Mesothelial cell of epicardium (in vitro differentiated cells): ENCODE results near the gene DENND2D. TPM values are rescaled to one million over a fixed set of nuclear protein-coding genes. Genes with fewer than 3 reads are reported as not detected.

ENCODE experiments used
- DNase-seq, 2 experiments: peaks; one replicate each; pipeline ENCODE4 v3.0.0; 2021; ENCODE audit warnings: low spot score in 2 of 2; ENCODE audit not compliant: unreplicated experiment in 2 of 2
- H3K27ac Mint-ChIP-seq: 2 replicates; pipeline ENCODE4 v1.8.0; 2021; ENCODE audit warnings: mixed read lengths
- H3K27me3 Mint-ChIP-seq: 2 replicates; pipeline ENCODE4 v1.8.0; 2021; ENCODE audit warnings: low read depth, mixed read lengths
- H3K36me3 Mint-ChIP-seq: 2 replicates; pipeline ENCODE4 v1.8.0; 2021; ENCODE audit warnings: mixed read lengths
- H3K4me1 Mint-ChIP-seq: 2 replicates; pipeline ENCODE4 v1.8.0; 2021; ENCODE audit warnings: mixed read lengths
- H3K4me3 Mint-ChIP-seq: 2 replicates; pipeline ENCODE4 v1.8.0; 2021; ENCODE audit warnings: mild to moderate bottlenecking, moderate library complexity, mixed read lengths
- H3K9me3 Mint-ChIP-seq: 2 replicates; pipeline ENCODE4 v1.8.0; 2021; ENCODE audit warnings: mixed read lengths
- total RNA-seq: library from RNA; stranded (reverse); gene quantifications from 3 replicates; pipeline ENCODE4 v1.2.1, GENCODE V29; 2021
- TF ChIP-seq, protein P1 (sequence below): fragments of 200-600 bp; sonication (generic); IDR thresholded peaks from one replicate; pipeline ENCODE4 v1.5.0; 2021; ENCODE audit warnings: antibody characterized with exemption; ENCODE audit not compliant: unreplicated experiment

DENND2D gene
- total RNA-seq, 1 donor from 2014 or later, result 4.8 TPM

DNA sequence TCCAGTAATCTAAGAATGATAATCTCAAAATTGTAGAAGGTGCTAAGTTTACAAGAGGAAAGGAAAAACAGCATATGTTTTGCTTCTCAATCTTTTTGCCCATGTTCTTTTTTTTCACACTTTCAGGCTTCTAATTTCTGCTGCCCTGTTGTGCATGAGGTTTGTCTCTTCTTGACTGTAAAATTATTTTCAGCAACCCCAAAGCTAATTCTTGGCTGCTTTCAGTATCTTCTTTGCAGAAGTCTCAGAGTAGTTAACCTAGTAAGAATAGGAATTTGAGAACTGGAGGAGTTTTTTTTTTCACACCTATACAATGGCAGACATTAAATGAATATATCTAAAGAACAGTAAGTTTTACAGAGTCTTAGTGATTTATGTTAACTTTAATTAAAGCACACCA lies 26.4 kb downstream of the DENND2D start:
- H3K9me3 Mint-ChIP-seq, result no peaks in the 10 kb centered on the region
- DNase-seq, result no peak
- TF ChIP-seq, protein P1, sequence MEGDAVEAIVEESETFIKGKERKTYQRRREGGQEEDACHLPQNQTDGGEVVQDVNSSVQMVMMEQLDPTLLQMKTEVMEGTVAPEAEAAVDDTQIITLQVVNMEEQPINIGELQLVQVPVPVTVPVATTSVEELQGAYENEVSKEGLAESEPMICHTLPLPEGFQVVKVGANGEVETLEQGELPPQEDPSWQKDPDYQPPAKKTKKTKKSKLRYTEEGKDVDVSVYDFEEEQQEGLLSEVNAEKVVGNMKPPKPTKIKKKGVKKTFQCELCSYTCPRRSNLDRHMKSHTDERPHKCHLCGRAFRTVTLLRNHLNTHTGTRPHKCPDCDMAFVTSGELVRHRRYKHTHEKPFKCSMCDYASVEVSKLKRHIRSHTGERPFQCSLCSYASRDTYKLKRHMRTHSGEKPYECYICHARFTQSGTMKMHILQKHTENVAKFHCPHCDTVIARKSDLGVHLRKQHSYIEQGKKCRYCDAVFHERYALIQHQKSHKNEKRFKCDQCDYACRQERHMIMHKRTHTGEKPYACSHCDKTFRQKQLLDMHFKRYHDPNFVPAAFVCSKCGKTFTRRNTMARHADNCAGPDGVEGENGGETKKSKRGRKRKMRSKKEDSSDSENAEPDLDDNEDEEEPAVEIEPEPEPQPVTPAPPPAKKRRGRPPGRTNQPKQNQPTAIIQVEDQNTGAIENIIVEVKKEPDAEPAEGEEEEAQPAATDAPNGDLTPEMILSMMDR, result no peak
- H3K27ac Mint-ChIP-seq, result no peak overlapping the region
- H3K36me3 Mint-ChIP-seq, result peaks cover 24% of the 10 kb centered on the region
- no peaks in the 10 kb centered on the region for H3K4me1 Mint-ChIP-seq
- no peak overlapping the region for H3K4me3 Mint-ChIP-seq
- no peaks in the 10 kb centered on the region for H3K27me3 Mint-ChIP-seq

GRCh38 chr1:111172463-111172862 lies 28.0 kb downstream of the DENND2D start:
- Mint-ChIP-seq H3K27me3 (no peaks in the 10 kb centered on the region), H3K9me3 (no peaks in the 10 kb centered on the region), H3K27ac (no peak overlapping the region), H3K4me3 (no peak overlapping the region), H3K36me3 (peaks cover 29% of the 10 kb centered on the region), H3K4me1 (no peaks in the 10 kb centered on the region)
- TF ChIP-seq, protein P1, result no peak
- no peak for DNase-seq

DNA sequence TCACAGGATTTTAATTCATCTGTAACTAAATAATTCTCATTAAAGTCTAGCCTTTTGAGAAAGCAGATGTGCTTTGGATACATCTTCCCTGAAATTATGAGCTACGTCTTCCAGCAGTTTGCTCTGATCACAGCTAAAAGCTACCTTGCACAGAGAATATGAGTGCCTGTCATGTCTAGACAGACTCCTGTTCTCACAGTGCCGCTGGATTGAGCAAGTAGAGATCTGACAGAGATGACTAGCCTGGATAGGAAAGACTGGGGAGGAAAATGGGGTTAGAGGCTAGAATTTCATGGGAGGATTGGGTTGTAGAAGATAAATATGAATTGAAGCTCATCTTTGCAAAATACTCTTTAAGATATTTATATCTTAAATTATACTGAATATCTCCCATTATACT lies 36.3 kb downstream of the DENND2D start:
- Mint-ChIP-seq H3K27me3 (no peaks in the 10 kb centered on the region), H3K36me3 (peaks cover 12% of the 10 kb centered on the region), H3K4me1 (peaks cover 10% of the 10 kb centered on the region), H3K9me3 (no peaks in the 10 kb centered on the region), H3K27ac (no peak overlapping the region), H3K4me3 (no peak overlapping the region)
- DNase-seq, result no peak
- TF ChIP-seq, protein P1, result no peak

- no peak overlapping the region for H3K27ac Mint-ChIP-seq
- peaks cover 10% of the 10 kb centered on the region for H3K4me1 Mint-ChIP-seq
- no peaks in the 10 kb centered on the region for H3K9me3 Mint-ChIP-seq
- H3K4me3 Mint-ChIP-seq, result no peak overlapping the region
- TF ChIP-seq, protein P1, result no peak
- H3K27me3 Mint-ChIP-seq, result no peaks in the 10 kb centered on the region
- peaks cover 12% of the 10 kb centered on the region for H3K36me3 Mint-ChIP-seq
- DNase-seq, result no peak
Observed at GRCh38 chr1:111163363-111163762, 37.1 kb downstream of the DENND2D start.

- Mint-ChIP-seq H3K36me3 (peaks cover 8% of the 10 kb centered on the region), H3K4me1 (peaks cover 10% of the 10 kb centered on the region), H3K27me3 (no peaks in the 10 kb centered on the region), H3K27ac (peak overlapping the region; percentile 54), H3K4me3 (no peak overlapping the region), H3K9me3 (no peaks in the 10 kb centered on the region)
- TF ChIP-seq, protein P1, result no peak
- DNase-seq, result no peak
Observed at GRCh38 chr1:111162488-111162880, 38.0 kb downstream of the DENND2D start.
